Endothelial cell of umbilical vein (primary cell): ENCODE results near the gene MS4A7. TPM values are rescaled to one million over a fixed set of nuclear protein-coding genes. Genes with fewer than 3 reads are reported as not detected.

Source experiments
- BruUV-seq: library from RNA; stranded (reverse); fragments of 400-500 nt; replicated peaks from 2 replicates; lab custom pipeline; 2021; lab: Mats Ljungman, UMichigan
- CTCF ChIA-PET: fragments of 300-600, 350-600 bp; sonication (Branson Sonifier 250); formaldehyde crosslinking; loops from one replicate; lab custom pipeline; 2021; ENCODE audit warnings: antibody characterized with exemption, inconsistent platforms; lab: Charles Lee
- POLR2A ChIA-PET: fragments of 300-600, 350-600 bp; sonication (Branson Sonifier 250); formaldehyde crosslinking; loops from one replicate; lab custom pipeline; 2021; ENCODE audit warnings: antibody characterized with exemption, inconsistent platforms; lab: Charles Lee
- DNase-seq: peaks from one replicate; pipeline ENCODE4 v3.0.0-alpha.2; 2011; ENCODE audit warnings: low read depth, low spot score
- FAIRE-seq: peaks from 2 replicates; lab custom pipeline; 2011; peaks lifted over from hg19 to GRCh38; lab: Jason Lieb, UNC
- H2AFZ ChIP-seq: 2 replicates; pipeline ENCODE4 v1.6.0; 2012; ENCODE audit warnings: low read depth, low read length, control low read depth, inconsistent platforms
- H3K27ac ChIP-seq: 2 replicates; pipeline ENCODE4 v1.5.1; 2011; ENCODE audit warnings: low read depth, mild to moderate bottlenecking, control low read depth, low read length, moderate library complexity; ENCODE audit not compliant: insufficient read depth
- H3K27me3 ChIP-seq, 2 experiments: 2 replicates each; pipeline versions ENCODE4 v1.6.0 to v1.6.1; 2011; ENCODE audit warnings: low read length in 2 of 2, mixed read lengths in 1 of 2; ENCODE audit not compliant: control insufficient read depth in 2 of 2, insufficient read depth in 2 of 2
- H3K36me3 ChIP-seq, 2 experiments: 2 replicates in 1 of 2; 3 replicates in 1 of 2; pipeline ENCODE4 v1.5.1; 2011; ENCODE audit warnings: low read length in 2 of 2, mild to moderate bottlenecking in 1 of 2, moderate library complexity in 1 of 2; ENCODE audit not compliant: control insufficient read depth in 2 of 2, insufficient read depth in 2 of 2; ENCODE audit errors: extremely low read depth in 1 of 2
- H3K4me1 ChIP-seq: 3 replicates; pipeline ENCODE4 v1.5.1; 2011; ENCODE audit warnings: mild to moderate bottlenecking, low read length; ENCODE audit not compliant: control insufficient read depth, insufficient read depth; ENCODE audit errors: extremely low read depth
- H3K4me2 ChIP-seq: 2 replicates; pipeline ENCODE4 v1.6.1; 2011; ENCODE audit warnings: low read length, control low read depth, mixed read lengths; ENCODE audit not compliant: insufficient read depth
- H3K4me3 ChIP-seq, 3 experiments: fragments of 200-600 bp in 1 of 3; sonication (generic), shearing (Covaris generic) in 1 of 3; replicated peaks in 1 of 3; 2 replicates each; pipeline ENCODE4 v1.5.1; 2011 to 2016; ENCODE audit warnings: control low read depth in 3 of 3, low read length in 3 of 3, mild to moderate bottlenecking in 2 of 3, inconsistent platforms in 1 of 3, low read depth in 1 of 3, moderate library complexity in 1 of 3; ENCODE audit not compliant: insufficient read depth in 1 of 3
- H3K79me2 ChIP-seq: 2 replicates; pipeline ENCODE4 v1.6.0; 2012; ENCODE audit warnings: low read length, inconsistent platforms; ENCODE audit not compliant: control insufficient read depth, insufficient read depth
- H3K9ac ChIP-seq: replicated peaks from 2 replicates; pipeline ENCODE3; 2011; ENCODE audit warnings: low read length, control low read depth; ENCODE audit not compliant: insufficient read depth; ENCODE audit errors: extremely low read depth
- H3K9me1 ChIP-seq: replicated peaks from 3 replicates; pipeline ENCODE4 v1.6.0; 2011; ENCODE audit warnings: mild to moderate bottlenecking, low read length; ENCODE audit not compliant: control insufficient read depth, insufficient read depth; ENCODE audit errors: extremely low read depth
- H3K9me3 ChIP-seq: replicated peaks from 2 replicates; pipeline ENCODE4 v1.5.1; 2012; ENCODE audit warnings: low read length, inconsistent platforms; ENCODE audit not compliant: control insufficient read depth, insufficient read depth
- H4K20me1 ChIP-seq: replicated peaks from 2 replicates; pipeline ENCODE3; 2011; ENCODE audit warnings: mild to moderate bottlenecking, low read length; ENCODE audit not compliant: control insufficient read depth, insufficient read depth; ENCODE audit errors: extremely low read depth
- EZH2 ChIP-seq: IDR thresholded peaks from 2 replicates; pipeline ENCODE4 v1.6.1; 2012; ENCODE audit warnings: borderline replicate concordance, low read depth, mild to moderate bottlenecking, moderate library complexity, low read length, inconsistent platforms; ENCODE audit not compliant: severe bottlenecking
- FOS ChIP-seq: IDR thresholded peaks from 2 replicates; pipeline ENCODE4 v1.6.1; 2011; ENCODE audit warnings: mild to moderate bottlenecking, low read length, moderate library complexity, borderline replicate concordance; ENCODE audit not compliant: insufficient read depth
- GATA2 ChIP-seq: IDR thresholded peaks from 2 replicates; pipeline ENCODE4 v1.7.0; 2011; ENCODE audit warnings: low read depth, mild to moderate bottlenecking, moderate library complexity, mixed read lengths, low read length; ENCODE audit not compliant: insufficient read length, insufficient read depth
- JUN ChIP-seq: IDR thresholded peaks from 2 replicates; pipeline ENCODE4 v1.6.1; 2011; ENCODE audit warnings: borderline replicate concordance, low read depth; ENCODE audit not compliant: insufficient read length, insufficient read depth
- MYC ChIP-seq: IDR thresholded peaks from one replicate; pipeline ENCODE4 v1.6.1; 2011; ENCODE audit warnings: mild to moderate bottlenecking, low read depth, low read length
- POLR2A ChIP-seq: IDR thresholded peaks from 2 replicates; pipeline ENCODE4 v1.6.1; 2012; ENCODE audit warnings: low read depth, mild to moderate bottlenecking, control low read depth, low read length
- POLR2AphosphoS5 ChIP-seq: IDR thresholded peaks from 2 replicates; pipeline ENCODE4 v1.6.1; 2012; ENCODE audit warnings: low read depth, mild to moderate bottlenecking, control low read depth, low read length, moderate library complexity; ENCODE audit not compliant: insufficient read depth
- dilution Hi-C: fragments of 300-500 bp; cut with MboI; formaldehyde crosslinking; loops from one replicate; pipeline ENCODE4 v1.15.0; 2019; ENCODE audit warnings: low sequenced_read_pairs; ENCODE audit not compliant: extremely low pct_ligation_motif_present
- intact Hi-C: fragments of 100-400 bp; cut with micrococcal nuclease; formaldehyde crosslinking; loops from one replicate; pipeline ENCODE4 v1.10.0; 2022
- polyA plus RNA-seq, 4 experiments: library from polyadenylated mRNA; depleted of rRNA in 3 of 4; stranded (reverse) in 3 of 4; unstranded in 1 of 4; fragments of >200 nt; gene quantifications; 2 replicates each; pipeline versions ENCODE4 v1.2.1 to v1.2.3, GENCODE V29; 2011 to 2012; ENCODE audit warnings: missing spikeins in 1 of 4
- total RNA-seq: library from RNA; stranded (reverse); gene quantifications from 2 replicates; pipeline ENCODE4 v1.2.3, GENCODE V29; 2021
- TF ChIP-seq, protein P1 (sequence below), 2 donors: IDR thresholded peaks; 1 replicate in 1 of 2; 2 replicates in 1 of 2; pipeline ENCODE4 v1.5.1; 2011; ENCODE audit warnings: low read length in 2 of 2, mild to moderate bottlenecking in 2 of 2, moderate library complexity in 2 of 2, control low read depth in 1 of 2, inconsistent platforms in 1 of 2, low read depth in 1 of 2; ENCODE audit not compliant: insufficient read depth in 1 of 2; ENCODE audit errors: extremely low read depth in 1 of 2
- TF ChIP-seq, protein P2 (sequence below): IDR thresholded peaks from 2 replicates; pipeline ENCODE4 v1.6.1; 2011; ENCODE audit not compliant: insufficient read depth, insufficient read length

Gene MS4A7
- total and polyA plus RNA-seq, 2 donors (not counting 3 experiments of a cell fraction or from before 2014, with no cell fraction given) = 0.04 TPM; not detected in 1

DNA sequence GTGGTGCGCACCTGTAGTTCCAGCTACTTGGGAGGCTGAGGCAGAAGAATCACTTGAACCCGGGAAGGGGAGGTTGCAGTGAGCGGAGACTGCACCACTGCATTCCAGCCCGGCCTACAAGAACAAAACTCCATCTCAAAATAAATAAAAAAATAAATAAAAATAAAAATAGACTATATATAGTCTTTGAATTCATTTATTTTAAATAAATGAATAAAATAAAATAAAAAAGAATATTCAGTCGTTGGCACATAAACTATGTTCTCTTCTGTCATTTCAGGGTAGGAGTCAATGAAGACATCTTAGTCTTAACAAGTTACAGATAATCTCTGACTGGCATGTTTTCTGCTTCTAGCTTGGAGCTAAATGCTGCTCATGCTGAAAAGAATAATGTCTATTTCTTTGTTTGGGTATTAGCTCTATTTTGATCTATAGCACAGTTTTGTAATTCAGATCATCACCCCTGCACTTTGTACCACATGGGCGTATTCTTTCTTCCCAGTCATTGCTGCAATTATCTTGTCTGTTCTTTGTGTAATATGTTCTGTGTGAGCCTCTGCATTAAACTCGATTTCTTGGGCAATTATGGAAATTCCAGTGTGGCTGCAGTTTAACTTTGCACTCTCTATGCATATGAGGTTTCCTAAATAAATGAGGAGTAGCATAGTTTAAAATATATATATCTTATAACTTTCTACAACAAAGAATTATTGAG lies 16.5 kb downstream of the MS4A7 start:
- no peaks in the 10 kb centered on the region for H3K27me3 ChIP-seq
- intact Hi-C loops (no loop called here), dilution Hi-C loops (no loop called here)
- ChIA-PET CTCF (no interaction called here), POLR2A (no interaction called here)
- no peak for DNase-seq
- no peak for FAIRE-seq
- no peaks in the 10 kb centered on the region for H3K4me1 ChIP-seq
- no peaks in the 10 kb centered on the region for H3K79me2 ChIP-seq
- no peaks in the 10 kb centered on the region for H3K9me3 ChIP-seq
- TF ChIP-seq FOS = no peak
- no peak for TF ChIP-seq EZH2
- TF ChIP-seq POLR2AphosphoS5 = no peak
- TF ChIP-seq, protein P1, sequence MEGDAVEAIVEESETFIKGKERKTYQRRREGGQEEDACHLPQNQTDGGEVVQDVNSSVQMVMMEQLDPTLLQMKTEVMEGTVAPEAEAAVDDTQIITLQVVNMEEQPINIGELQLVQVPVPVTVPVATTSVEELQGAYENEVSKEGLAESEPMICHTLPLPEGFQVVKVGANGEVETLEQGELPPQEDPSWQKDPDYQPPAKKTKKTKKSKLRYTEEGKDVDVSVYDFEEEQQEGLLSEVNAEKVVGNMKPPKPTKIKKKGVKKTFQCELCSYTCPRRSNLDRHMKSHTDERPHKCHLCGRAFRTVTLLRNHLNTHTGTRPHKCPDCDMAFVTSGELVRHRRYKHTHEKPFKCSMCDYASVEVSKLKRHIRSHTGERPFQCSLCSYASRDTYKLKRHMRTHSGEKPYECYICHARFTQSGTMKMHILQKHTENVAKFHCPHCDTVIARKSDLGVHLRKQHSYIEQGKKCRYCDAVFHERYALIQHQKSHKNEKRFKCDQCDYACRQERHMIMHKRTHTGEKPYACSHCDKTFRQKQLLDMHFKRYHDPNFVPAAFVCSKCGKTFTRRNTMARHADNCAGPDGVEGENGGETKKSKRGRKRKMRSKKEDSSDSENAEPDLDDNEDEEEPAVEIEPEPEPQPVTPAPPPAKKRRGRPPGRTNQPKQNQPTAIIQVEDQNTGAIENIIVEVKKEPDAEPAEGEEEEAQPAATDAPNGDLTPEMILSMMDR (IDR thresholded peaks at IDR 0.05; ENCODE audit: extremely low read depth in 1 of 2, insufficient read depth in 1 of 2, low read depth in 1 of 2, low read length in 2 of 2) = no peak
- TF ChIP-seq, protein P2, sequence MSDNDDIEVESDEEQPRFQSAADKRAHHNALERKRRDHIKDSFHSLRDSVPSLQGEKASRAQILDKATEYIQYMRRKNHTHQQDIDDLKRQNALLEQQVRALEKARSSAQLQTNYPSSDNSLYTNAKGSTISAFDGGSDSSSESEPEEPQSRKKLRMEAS = no peak
- TF ChIP-seq POLR2A = no peak
- no peak for TF ChIP-seq GATA2
- TF ChIP-seq JUN = no peak
- no peak for TF ChIP-seq MYC
- no peak overlapping the region for H2AFZ ChIP-seq
- no peak overlapping the region for H3K4me2 ChIP-seq
- H3K36me3 ChIP-seq = no peaks in the 10 kb centered on the region
- no peaks in the 10 kb centered on the region for H4K20me1 ChIP-seq
- no peak overlapping the region for H3K27ac ChIP-seq
- no peaks in the 10 kb centered on the region for H3K9me1 ChIP-seq
- no TSS peak for BruUV-seq
- H3K4me3 ChIP-seq = no peak overlapping the region
- no peak overlapping the region for H3K9ac ChIP-seq
